GM23338 (cell line): ENCODE data around the gene OR52E1. TPM values are rescaled to one million over a fixed set of nuclear protein-coding genes. Genes with fewer than 3 reads are reported as not detected.

ENCODE experiments used
- ATAC-seq: fragments of 200-7000 bp; cut with Tn5 transposase; 3 replicates; pipeline ENCODE4 v1.9.1; 2020
- DNase-seq: peaks from one replicate; pipeline ENCODE4 v3.0.0-alpha.2; 2015; ENCODE audit warnings: low spot score
- H2AFZ ChIP-seq: fragments of 200-600 bp; sonication (generic); 2 replicates; pipeline ENCODE4 v1.8.0; 2016; ENCODE audit warnings: antibody characterized with exemption, mild to moderate bottlenecking, moderate library complexity
- H3F3A ChIP-seq: fragments of 200-600 bp; sonication (generic); replicated peaks from 2 replicates; pipeline ENCODE4 v1.8.0; 2017; ENCODE audit warnings: antibody characterized with exemption, mixed run types, low read depth
- H3K27ac ChIP-seq: fragments of 200-600 bp; sonication (generic); 2 replicates; pipeline ENCODE4 v1.6.1; 2016; ENCODE audit warnings: low read depth
- H3K27me3 ChIP-seq: fragments of 200-600 bp; sonication (generic); 2 replicates; pipeline ENCODE4 v1.8.0; 2016; ENCODE audit warnings: mild to moderate bottlenecking, mixed run types, moderate library complexity; ENCODE audit not compliant: insufficient read depth
- H3K36me3 ChIP-seq: fragments of 200-600 bp; sonication (generic); 2 replicates; pipeline ENCODE4 v1.8.0; 2016; ENCODE audit warnings: mild to moderate bottlenecking; ENCODE audit not compliant: insufficient read depth
- H3K4me1 ChIP-seq: fragments of 200-600 bp; sonication (generic); 2 replicates; pipeline ENCODE4 v1.8.0; 2016; ENCODE audit warnings: mild to moderate bottlenecking, moderate library complexity; ENCODE audit not compliant: insufficient read depth
- H3K4me2 ChIP-seq: fragments of 200-600 bp; sonication (generic); 2 replicates; pipeline ENCODE4 v1.7.1; 2017; ENCODE audit warnings: mixed run types
- H3K4me3 ChIP-seq: fragments of 200-600 bp; sonication (generic); 2 replicates; pipeline ENCODE4 v1.6.1; 2016; ENCODE audit warnings: mixed run types
- H3K79me2 ChIP-seq: fragments of 200-600 bp; sonication (generic); replicated peaks from 2 replicates; pipeline ENCODE4 v1.8.0; 2017; ENCODE audit warnings: mild to moderate bottlenecking; ENCODE audit not compliant: insufficient read depth
- H3K9me2 ChIP-seq: fragments of 200-600 bp; sonication (generic); 2 replicates; pipeline ENCODE4 v1.8.0; 2017; ENCODE audit not compliant: insufficient read depth
- H4K20me1 ChIP-seq: fragments of 200-600 bp; sonication (generic); replicated peaks from 2 replicates; pipeline ENCODE4 v1.8.0; 2017; ENCODE audit warnings: mild to moderate bottlenecking; ENCODE audit not compliant: insufficient read depth
- H3K27ac Mint-ChIP-seq: 2 replicates; pipeline ENCODE4 v1.8.0; 2020; ENCODE audit warnings: inconsistent platforms, mild to moderate bottlenecking, moderate library complexity, mixed read lengths
- H3K27me3 Mint-ChIP-seq: 3 replicates; pipeline ENCODE4 v1.8.0; 2022; ENCODE audit warnings: low read depth, mild to moderate bottlenecking, moderate library complexity, mixed read lengths, inconsistent platforms; ENCODE audit not compliant: insufficient read depth, poor library complexity
- H3K36me3 Mint-ChIP-seq: 3 replicates; pipeline ENCODE4 v1.8.0; 2021; ENCODE audit warnings: low read depth, mild to moderate bottlenecking, inconsistent platforms, moderate library complexity, mixed read lengths
- H3K4me1 Mint-ChIP-seq: 3 replicates; pipeline ENCODE4 v1.8.0; 2020; ENCODE audit warnings: mild to moderate bottlenecking, inconsistent platforms, mixed read lengths
- H3K4me3 Mint-ChIP-seq: 3 replicates; pipeline ENCODE4 v1.8.0; 2021; ENCODE audit warnings: moderate library complexity, mild to moderate bottlenecking, inconsistent platforms, mixed read lengths
- H3K9me3 Mint-ChIP-seq: 3 replicates; pipeline ENCODE4 v1.8.0; 2020; ENCODE audit warnings: moderate library complexity, mild to moderate bottlenecking, inconsistent platforms, mixed read lengths
- CREB1 ChIP-seq: fragments of 250-450 bp; sonication (Bioruptor Pico); IDR thresholded peaks from 2 replicates; pipeline ENCODE4 v1.5.0; 2020; ENCODE audit warnings: low read depth, mild to moderate bottlenecking, moderate library complexity
- CTCF ChIP-seq, 2 experiments: fragments of 200-600 bp in 1 of 2; sonication (generic) in 1 of 2; conservative IDR thresholded peaks; 2 replicates each; pipeline versions ENCODE4 v1.5.1 to v1.6.1; 2016 to 2017; ENCODE audit warnings: antibody characterized with exemption in 2 of 2, low read depth in 2 of 2, mild to moderate bottlenecking in 2 of 2, moderate library complexity in 1 of 2
- EZH2 ChIP-seq: fragments of 200-600 bp; sonication (generic); IDR thresholded peaks from one replicate; pipeline ENCODE4 v1.8.0; 2017; ENCODE audit warnings: antibody characterized with exemption, mild to moderate bottlenecking, low read depth; ENCODE audit not compliant: unreplicated experiment
- EZH2phosphoT487 ChIP-seq: fragments of 200-600 bp; sonication (generic); IDR thresholded peaks from one replicate; pipeline ENCODE4 v1.8.1; 2018; ENCODE audit warnings: antibody characterized with exemption; ENCODE audit not compliant: unreplicated experiment
- JUNB ChIP-seq: IDR thresholded peaks from one replicate; pipeline ENCODE4 v1.6.1; 2016; ENCODE audit warnings: antibody characterized with exemption; ENCODE audit not compliant: unreplicated experiment
- NANOG ChIP-seq: IDR thresholded peaks from 2 replicates; pipeline ENCODE4 v1.6.1; 2016; ENCODE audit warnings: antibody characterized with exemption, borderline replicate concordance
- POLR2AphosphoS5 ChIP-seq: IDR thresholded peaks from 2 replicates; pipeline ENCODE4 v1.6.1; 2016; ENCODE audit warnings: antibody characterized with exemption, low read depth
- STAT1 ChIP-seq: IDR thresholded peaks from one replicate; pipeline ENCODE4 v1.6.1; 2016; ENCODE audit warnings: antibody characterized with exemption; ENCODE audit not compliant: unreplicated experiment
- ZNF114 ChIP-seq: fragments of 250-450 bp; sonication (Bioruptor Pico); IDR thresholded peaks from 2 replicates; pipeline ENCODE4 v1.5.0; 2020; ENCODE audit warnings: mild to moderate bottlenecking, moderate library complexity
- ZNF331 ChIP-seq: fragments of 250-450 bp; sonication (Bioruptor Pico); IDR thresholded peaks from 2 replicates; pipeline ENCODE4 v1.5.0; 2020; ENCODE audit warnings: low read depth, mild to moderate bottlenecking, moderate library complexity
- polyA plus RNA-seq: library from polyadenylated mRNA; unstranded; fragments of >200 nt; fragmentation: Nextera tagmentation; extraction: Ambion mirVana; gene quantifications from 2 replicates; pipeline ENCODE4 v1.2.1, GENCODE V29; 2016
- total RNA-seq: library from RNA; depleted of rRNA; stranded (reverse); fragments of >200 nt; shearing (Covaris generic); gene quantifications from 2 replicates; pipeline ENCODE4 v1.2.3, GENCODE V29; 2014
- TF ChIP-seq, protein P1 (sequence below): fragments of 250-450 bp; sonication (Bioruptor Pico); IDR thresholded peaks from 2 replicates; pipeline ENCODE4 v1.5.0; 2020; ENCODE audit warnings: mild to moderate bottlenecking, moderate library complexity
- TF ChIP-seq, protein P2 (sequence below): IDR thresholded peaks from one replicate; pipeline ENCODE4 v1.6.1; 2018; ENCODE audit warnings: antibody characterized with exemption; ENCODE audit not compliant: unreplicated experiment
- TF ChIP-seq, protein P3 (sequence below): IDR thresholded peaks from 2 replicates; pipeline ENCODE4 v1.6.1; 2016; ENCODE audit warnings: antibody characterized with exemption

Gene OR52E1
- total and polyA plus RNA-seq, 2 experiments from 2014 or later: not detected

DNA sequence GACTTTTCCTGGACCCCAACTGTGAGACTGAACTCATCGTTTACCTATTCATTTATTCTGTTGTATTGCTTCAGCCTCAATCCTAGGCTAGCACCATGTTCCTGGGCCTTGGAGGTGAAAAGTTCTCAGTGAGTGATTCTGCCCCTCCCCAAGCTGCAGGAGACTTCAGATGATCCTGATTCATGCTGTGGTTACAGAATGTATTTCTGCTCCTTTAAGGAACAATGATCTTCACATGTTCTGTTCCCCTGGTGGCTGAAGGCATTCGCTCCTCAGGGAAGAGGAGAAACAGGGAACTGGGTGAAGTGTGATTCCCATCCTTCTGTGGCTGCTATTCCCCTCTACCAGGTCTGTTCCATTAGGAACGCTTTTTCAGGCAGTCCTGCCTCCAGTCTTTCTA, 2.4 kb downstream of the OR52E1 start:
- H3K27me3 ChIP-seq: no peaks in the 10 kb centered on the region
- H3K4me3 ChIP-seq: no peak overlapping the region
- Mint-ChIP-seq H3K9me3 (no peaks in the 10 kb centered on the region), H3K4me1 (peaks cover 5% of the 10 kb centered on the region; the same call in 2 of the 3 replicates), H3K4me3 (no peak overlapping the region), H3K27ac (no peak overlapping the region), H3K36me3 (no peaks in the 10 kb centered on the region), H3K27me3 (no peaks in the 10 kb centered on the region)
- H3K9me2 ChIP-seq: 0 out of 2 replicates have a peak, but pooled peaks cover 3% of the 10 kb centered on the region
- no peak for TF ChIP-seq JUNB
- TF ChIP-seq EZH2phosphoT487: no peak
- TF ChIP-seq, protein P1, sequence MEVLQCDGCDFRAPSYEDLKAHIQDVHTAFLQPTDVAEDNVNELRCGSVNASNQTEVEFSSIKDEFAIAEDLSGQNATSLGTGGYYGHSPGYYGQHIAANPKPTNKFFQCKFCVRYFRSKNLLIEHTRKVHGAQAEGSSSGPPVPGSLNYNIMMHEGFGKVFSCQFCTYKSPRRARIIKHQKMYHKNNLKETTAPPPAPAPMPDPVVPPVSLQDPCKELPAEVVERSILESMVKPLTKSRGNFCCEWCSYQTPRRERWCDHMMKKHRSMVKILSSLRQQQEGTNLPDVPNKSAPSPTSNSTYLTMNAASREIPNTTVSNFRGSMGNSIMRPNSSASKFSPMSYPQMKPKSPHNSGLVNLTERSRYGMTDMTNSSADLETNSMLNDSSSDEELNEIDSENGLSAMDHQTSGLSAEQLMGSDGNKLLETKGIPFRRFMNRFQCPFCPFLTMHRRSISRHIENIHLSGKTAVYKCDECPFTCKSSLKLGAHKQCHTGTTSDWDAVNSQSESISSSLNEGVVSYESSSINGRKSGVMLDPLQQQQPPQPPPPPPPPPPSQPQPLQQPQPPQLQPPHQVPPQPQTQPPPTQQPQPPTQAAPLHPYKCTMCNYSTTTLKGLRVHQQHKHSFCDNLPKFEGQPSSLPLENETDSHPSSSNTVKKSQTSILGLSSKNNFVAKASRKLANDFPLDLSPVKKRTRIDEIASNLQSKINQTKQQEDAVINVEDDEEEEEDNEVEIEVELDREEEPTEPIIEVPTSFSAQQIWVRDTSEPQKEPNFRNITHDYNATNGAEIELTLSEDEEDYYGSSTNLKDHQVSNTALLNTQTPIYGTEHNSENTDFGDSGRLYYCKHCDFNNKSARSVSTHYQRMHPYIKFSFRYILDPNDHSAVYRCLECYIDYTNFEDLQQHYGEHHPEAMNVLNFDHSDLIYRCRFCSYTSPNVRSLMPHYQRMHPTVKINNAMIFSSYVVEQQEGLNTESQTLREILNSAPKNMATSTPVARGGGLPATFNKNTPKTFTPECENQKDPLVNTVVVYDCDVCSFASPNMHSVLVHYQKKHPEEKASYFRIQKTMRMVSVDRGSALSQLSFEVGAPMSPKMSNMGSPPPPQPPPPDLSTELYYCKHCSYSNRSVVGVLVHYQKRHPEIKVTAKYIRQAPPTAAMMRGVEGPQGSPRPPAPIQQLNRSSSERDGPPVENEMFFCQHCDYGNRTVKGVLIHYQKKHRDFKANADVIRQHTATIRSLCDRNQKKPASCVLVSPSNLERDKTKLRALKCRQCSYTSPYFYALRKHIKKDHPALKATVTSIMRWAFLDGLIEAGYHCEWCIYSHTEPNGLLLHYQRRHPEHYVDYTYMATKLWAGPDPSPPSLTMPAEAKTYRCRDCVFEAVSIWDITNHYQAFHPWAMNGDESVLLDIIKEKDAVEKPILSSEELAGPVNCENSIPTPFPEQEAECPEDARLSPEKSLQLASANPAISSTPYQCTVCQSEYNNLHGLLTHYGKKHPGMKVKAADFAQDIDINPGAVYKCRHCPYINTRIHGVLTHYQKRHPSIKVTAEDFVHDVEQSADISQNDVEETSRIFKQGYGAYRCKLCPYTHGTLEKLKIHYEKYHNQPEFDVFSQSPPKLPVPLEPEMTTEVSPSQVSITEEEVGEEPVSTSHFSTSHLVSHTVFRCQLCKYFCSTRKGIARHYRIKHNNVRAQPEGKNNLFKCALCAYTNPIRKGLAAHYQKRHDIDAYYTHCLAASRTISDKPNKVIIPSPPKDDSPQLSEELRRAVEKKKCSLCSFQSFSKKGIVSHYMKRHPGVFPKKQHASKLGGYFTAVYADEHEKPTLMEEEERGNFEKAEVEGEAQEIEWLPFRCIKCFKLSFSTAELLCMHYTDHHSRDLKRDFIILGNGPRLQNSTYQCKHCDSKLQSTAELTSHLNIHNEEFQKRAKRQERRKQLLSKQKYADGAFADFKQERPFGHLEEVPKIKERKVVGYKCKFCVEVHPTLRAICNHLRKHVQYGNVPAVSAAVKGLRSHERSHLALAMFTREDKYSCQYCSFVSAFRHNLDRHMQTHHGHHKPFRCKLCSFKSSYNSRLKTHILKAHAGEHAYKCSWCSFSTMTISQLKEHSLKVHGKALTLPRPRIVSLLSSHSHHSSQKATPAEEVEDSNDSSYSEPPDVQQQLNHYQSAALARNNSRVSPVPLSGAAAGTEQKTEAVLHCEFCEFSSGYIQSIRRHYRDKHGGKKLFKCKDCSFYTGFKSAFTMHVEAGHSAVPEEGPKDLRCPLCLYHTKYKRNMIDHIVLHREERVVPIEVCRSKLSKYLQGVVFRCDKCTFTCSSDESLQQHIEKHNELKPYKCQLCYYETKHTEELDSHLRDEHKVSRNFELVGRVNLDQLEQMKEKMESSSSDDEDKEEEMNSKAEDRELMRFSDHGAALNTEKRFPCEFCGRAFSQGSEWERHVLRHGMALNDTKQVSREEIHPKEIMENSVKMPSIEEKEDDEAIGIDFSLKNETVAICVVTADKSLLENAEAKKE (CRISPR knock-in tag): no peak
- TF ChIP-seq ZNF331 (CRISPR knock-in tag): no peak
- TF ChIP-seq POLR2AphosphoS5: no peak
- TF ChIP-seq, protein P2, sequence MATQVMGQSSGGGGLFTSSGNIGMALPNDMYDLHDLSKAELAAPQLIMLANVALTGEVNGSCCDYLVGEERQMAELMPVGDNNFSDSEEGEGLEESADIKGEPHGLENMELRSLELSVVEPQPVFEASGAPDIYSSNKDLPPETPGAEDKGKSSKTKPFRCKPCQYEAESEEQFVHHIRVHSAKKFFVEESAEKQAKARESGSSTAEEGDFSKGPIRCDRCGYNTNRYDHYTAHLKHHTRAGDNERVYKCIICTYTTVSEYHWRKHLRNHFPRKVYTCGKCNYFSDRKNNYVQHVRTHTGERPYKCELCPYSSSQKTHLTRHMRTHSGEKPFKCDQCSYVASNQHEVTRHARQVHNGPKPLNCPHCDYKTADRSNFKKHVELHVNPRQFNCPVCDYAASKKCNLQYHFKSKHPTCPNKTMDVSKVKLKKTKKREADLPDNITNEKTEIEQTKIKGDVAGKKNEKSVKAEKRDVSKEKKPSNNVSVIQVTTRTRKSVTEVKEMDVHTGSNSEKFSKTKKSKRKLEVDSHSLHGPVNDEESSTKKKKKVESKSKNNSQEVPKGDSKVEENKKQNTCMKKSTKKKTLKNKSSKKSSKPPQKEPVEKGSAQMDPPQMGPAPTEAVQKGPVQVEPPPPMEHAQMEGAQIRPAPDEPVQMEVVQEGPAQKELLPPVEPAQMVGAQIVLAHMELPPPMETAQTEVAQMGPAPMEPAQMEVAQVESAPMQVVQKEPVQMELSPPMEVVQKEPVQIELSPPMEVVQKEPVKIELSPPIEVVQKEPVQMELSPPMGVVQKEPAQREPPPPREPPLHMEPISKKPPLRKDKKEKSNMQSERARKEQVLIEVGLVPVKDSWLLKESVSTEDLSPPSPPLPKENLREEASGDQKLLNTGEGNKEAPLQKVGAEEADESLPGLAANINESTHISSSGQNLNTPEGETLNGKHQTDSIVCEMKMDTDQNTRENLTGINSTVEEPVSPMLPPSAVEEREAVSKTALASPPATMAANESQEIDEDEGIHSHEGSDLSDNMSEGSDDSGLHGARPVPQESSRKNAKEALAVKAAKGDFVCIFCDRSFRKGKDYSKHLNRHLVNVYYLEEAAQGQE: no peak
- no peak for TF ChIP-seq CTCF (conservative IDR thresholded peaks at IDR 0.05; ENCODE audit: low read depth in 2 of 2)
- TF ChIP-seq, protein P3, sequence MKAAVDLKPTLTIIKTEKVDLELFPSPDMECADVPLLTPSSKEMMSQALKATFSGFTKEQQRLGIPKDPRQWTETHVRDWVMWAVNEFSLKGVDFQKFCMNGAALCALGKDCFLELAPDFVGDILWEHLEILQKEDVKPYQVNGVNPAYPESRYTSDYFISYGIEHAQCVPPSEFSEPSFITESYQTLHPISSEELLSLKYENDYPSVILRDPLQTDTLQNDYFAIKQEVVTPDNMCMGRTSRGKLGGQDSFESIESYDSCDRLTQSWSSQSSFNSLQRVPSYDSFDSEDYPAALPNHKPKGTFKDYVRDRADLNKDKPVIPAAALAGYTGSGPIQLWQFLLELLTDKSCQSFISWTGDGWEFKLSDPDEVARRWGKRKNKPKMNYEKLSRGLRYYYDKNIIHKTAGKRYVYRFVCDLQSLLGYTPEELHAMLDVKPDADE: no peak
- no peak for TF ChIP-seq EZH2
- no peak for TF ChIP-seq NANOG
- TF ChIP-seq STAT1: no peak
- no peak for TF ChIP-seq CREB1
- no peak for TF ChIP-seq ZNF114 (CRISPR knock-in tag)
- H3K36me3 ChIP-seq: no peaks in the 10 kb centered on the region
- no peaks in the 10 kb centered on the region for H3F3A ChIP-seq
- no peaks in the 10 kb centered on the region for H3K79me2 ChIP-seq
- H4K20me1 ChIP-seq: no peaks in the 10 kb centered on the region
- no peak overlapping the region for H2AFZ ChIP-seq
- no peaks in the 10 kb centered on the region for H3K4me1 ChIP-seq
- H3K27ac ChIP-seq: no peak overlapping the region
- no peak overlapping the region for H3K4me2 ChIP-seq
- no peak for DNase-seq
- no peak; the same call in 2 of the 3 replicates for ATAC-seq
